Stimulated activated CD8-positive, alpha-beta memory T cell treated with anti-CD3 and anti-CD28 coated beads, Interleukin-15, amount 100 ng/mL, for 48 hours (primary cell): ENCODE data around the gene PKD2.
A peak's percentile ranks its signal among the peaks of the same experiment; 100 is the strongest.

Experiments
- DNase-seq, 2 donors: peaks; one replicate each; pipeline ENCODE4 v3.0.0-alpha.2; 2020; ENCODE audit warnings: low read depth in 2 of 2

The PKD2 gene

DNA sequence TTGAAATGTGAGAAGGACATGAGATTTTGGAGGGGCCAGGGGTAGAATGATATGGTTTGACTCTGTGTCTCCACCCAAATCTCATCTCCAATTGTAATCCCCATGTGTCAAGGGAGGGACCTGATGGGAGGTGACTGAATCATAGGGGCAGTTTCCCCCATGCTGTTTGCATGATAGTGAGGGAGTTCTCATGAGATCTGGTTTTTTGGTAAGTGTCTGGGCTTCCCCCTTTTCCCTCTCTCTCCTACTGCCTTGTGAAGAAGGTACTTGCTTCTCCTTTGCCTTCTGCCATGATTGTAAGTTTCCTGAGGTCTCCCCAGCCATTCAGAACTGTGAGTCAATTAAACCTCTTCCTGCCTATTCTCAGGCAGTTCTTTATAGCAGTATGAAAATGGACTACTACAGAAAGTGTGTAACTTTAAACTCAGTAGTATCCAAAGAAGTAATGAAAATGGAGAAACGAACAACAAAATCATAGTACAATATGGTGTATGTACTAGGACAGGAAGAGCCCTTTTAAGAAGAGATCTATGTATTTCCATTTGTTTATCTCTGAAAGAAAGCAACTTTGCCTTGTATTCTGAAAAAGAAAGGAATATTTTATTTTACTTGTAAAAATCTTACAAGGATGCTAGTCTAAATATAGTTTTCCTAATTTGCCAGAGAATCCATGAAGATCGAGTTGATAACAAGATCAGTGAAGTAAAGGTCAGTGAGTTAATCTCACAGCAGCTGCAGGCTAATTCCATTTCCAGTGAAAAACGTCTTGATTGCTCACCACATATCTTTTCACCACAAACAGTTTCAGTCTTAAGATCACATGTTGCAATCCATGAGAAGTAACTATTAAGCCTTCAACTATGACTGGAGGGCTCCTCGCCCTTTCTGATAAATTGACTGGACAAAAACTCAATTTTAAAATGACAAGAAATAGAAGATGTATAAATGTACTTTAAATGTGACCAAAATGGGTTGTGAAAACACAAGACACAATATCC, 20.5 kb downstream of the PKD2 start:
- DNase-seq: no peak

GRCh38 chr4:88028946-88029345, 21.5 kb downstream of the PKD2 start:
- no peak for DNase-seq

- no peak for DNase-seq
These were observed 22.1 kb downstream of the PKD2 start for GRCh38 chr4:88029556-88029955.

- DNase-seq: no peak
These were observed 23.3 kb downstream of the PKD2 start for GRCh38 chr4:88030565-88031310.

DNA sequence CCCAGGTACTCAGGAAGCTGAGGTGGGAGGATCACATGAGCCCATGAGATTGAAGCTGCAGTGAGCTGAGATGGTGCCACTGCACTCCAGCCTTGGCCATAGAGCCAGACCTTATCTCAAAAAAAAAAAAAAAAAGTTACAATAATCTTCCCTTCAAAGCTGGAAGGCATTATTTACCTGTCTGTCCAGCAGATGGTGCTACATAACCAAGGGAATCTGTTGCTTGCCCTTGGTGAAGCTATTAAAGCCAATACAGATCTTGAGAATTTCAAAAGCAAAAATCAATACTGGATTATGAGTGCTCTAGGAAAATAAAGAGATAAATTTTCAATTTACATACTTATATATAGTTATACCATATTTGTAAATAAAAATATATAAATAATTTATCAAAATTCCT, 25.9 kb downstream of the PKD2 start:
- DNase-seq: peak in 1 of 2 donors; percentile 15

DNA sequence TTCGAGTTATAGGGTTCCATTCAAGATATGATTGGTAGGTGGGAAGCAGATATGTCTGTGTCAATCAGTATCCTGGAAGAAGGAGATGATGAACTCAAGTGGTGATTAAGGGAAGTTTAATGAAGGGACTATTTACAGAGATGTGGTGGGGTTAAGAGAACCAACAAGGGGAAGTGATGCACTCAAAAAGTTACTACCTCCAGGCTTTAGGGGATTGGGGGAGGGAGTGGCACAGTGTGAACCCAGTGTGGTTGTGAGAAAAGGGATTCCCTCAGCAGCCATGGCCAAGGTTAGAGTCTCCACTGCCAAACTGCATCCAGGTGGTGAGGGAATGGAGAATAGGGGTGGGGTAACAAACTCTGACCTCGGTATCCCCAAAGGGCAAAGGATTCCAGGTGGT, 27.9 kb downstream of the PKD2 start:
- no peak for DNase-seq

- DNase-seq: no peak
These were observed 30.0 kb downstream of the PKD2 start for GRCh38 chr4:88037447-88037846.

DNA sequence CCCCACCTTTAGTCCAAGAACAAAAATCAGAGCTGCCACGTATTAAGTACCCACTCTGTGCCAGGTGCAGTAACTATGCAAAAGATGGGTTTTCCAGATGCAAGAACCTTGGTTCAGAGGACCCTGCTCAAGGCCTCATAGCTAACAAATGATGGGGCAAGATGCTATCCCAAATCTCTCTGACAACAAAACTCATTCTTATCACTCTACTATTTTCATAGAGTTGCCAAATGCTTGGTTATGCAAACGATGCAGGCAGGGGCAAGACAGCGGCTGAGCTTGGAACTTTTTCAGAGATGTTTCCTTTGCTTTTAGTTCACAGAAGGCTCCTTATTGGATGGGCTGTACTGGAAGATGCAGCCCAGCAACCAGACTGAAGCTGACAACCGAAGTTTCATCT, 30.5 kb downstream of the PKD2 start:
- no peak for DNase-seq

- DNase-seq: no peak
These were observed 33.3 kb downstream of the PKD2 start for GRCh38 chr4:88040707-88041106.

DNA sequence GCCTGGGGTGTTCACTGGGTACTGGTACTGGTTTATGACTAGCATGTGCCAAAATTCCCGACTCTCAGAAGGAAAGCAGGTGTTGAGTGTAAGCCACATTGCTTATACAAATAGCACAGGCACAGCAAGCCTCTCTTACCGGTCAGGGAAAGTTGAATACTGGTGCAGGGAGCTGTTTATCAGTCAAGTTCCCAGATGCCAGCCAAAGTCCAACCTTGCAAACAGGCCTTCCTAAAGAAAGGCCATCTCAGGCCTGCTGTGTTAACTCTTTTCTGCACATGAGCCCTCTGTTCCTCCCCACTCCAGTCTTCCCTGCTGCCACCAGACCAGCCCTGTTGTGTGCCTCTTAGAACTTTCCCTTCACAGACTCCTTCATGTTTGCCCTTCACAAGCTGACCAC, 34.2 kb downstream of the PKD2 start:
- DNase-seq: no peak

DNA sequence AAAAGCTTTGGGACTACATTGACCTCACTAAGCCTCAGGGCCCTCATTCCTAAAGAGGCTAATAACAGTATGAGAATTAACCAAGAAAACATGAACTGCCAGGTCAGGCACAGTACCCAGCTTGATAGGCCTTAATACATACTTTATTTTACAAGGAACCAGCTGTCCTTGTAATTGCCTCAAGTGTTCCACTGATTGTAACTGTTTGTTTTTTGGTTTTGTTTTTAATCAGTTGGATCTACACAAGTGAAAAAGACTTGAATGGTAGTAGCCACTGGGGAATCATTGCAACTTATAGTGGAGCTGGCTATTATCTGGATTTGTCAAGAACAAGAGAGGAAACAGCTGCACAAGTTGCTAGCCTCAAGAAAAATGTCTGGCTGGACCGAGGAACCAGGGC, 35.6 kb downstream of the PKD2 start:
- DNase-seq: no peak

DNA sequence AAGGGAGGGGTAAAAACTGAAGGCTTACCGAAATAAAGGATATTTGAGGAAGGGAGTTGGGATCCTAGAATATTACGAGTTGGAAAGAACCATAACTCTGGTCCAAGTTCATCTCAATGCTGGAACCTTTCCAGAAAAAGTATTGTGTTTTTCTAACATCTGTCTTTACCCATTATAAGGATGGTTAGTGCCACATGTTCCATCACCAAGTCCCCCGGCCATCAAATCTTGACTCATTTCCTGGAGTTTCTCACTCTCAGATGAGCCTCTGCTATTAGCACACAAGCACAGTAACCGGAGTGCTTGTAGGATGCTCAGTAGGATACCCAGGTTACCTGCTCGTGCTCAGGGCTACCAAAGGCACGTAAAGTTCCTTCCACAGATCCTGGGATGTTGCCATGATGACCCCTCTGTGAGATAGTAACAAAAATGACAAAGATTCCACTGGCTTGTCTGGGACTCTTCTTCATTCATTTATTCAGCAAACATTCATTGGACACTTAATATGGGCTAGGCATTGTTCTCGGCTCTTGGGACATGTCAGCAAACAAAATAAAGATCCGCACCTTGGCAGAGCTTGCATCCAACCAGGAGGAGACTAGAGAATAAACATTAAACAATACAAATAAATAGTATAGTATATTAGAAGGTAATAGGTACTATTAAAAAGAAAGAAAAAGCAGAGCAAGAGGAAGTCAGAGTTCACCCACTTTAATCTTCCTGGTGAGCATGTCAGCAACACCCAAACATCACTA, 36.3 kb downstream of the PKD2 start:
- DNase-seq: no peak

GRCh38 chr4:88045021-88045420, 37.6 kb downstream of the PKD2 start:
- DNase-seq: no peak

- DNase-seq: no peak
These were observed 46.8 kb downstream of the PKD2 start for GRCh38 chr4:88054229-88054628.

- no peak for DNase-seq
These were observed 47.5 kb downstream of the PKD2 start for GRCh38 chr4:88054901-88055300.

GRCh38 chr4:88058295-88058694, 50.9 kb downstream of the PKD2 start:
- no peak for DNase-seq

GRCh38 chr4:88059766-88060165, 52.3 kb downstream of the PKD2 start:
- no peak for DNase-seq

DNA sequence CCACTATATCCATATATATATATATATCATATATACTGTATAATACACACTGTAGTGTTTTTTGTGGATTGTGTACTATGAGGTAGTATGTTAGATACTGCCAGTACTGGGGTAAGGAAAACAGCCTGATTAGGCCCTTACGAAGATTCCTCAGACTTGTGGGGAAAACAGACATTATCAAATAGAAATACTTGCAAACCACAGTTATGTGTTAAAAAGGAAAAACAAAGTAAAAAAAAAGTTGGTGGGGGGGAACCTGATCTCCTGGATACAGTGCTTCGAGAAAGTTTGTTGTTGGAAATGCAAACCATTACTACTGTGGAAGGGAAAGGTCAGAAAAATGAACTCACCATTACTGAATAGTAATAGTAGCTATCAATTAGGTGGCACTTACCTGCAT, 53.0 kb downstream of the PKD2 start:
- DNase-seq: no peak

- no peak for DNase-seq
These were observed 54.9 kb downstream of the PKD2 start for GRCh38 chr4:88062311-88062710.

- DNase-seq: no peak
These were observed 55.4 kb downstream of the PKD2 start for GRCh38 chr4:88062843-88063242.

GRCh38 chr4:88063634-88064296, 56.3 kb downstream of the PKD2 start:
- DNase-seq: no peak

- DNase-seq: no peak
These were observed 57.0 kb downstream of the PKD2 start for GRCh38 chr4:88064410-88064809.
